ENCODE measurements around the gene TNFRSF1A. TPM values are rescaled to one million over a fixed set of nuclear protein-coding genes. Genes with fewer than 3 reads are reported as not detected.

The TNFRSF1A gene
- total RNA-seq, 1 experiment from 2014 or later, result 91.5 TPM

DNA sequence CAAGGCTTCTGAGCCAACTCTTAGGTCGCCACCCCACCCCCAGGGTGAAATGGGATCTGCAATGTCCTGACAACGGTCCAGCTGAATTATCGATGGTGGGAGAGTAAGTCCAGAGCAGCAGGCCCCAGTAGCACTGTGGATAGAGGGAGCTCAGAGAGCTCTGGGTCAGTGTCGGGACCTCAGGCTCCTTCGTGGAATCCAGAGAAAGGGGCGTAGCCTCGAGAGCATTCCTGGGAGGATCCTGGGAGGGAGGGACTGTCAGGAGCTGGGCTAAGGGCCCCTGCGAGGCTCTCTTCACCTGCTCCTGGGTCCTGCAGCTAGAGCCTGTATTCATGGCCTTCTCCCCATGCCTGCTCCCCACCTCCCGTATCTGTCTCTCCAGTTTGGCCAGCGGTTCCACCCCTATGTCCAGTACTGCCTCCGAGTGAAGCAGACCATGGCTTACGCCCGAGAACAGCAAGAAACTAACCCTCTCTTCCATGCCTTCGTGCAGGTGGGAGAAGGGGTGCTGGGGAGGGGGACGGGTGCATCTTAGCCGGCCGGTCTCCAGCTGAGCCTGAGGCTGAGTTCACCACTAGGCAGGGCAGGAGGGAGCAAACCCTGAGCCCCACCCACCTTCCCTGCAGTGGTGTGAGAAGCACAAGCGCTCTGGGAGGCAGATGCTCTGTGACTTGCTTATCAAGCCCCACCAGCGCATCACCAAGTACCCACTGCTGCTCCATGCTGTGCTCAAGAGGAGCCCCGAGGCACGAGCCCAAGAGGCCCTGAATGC is 24.8 kb downstream of the TNFRSF1A start:
- Histone ChIP-seq H3K36me3 (ENCODE audit: insufficient read depth, low read length, poor library complexity, severe bottlenecking) (no peaks in the 10 kb centered on the region), H3K4me1 (ENCODE audit: insufficient read depth, low read length, poor library complexity, severe bottlenecking) (no peaks in the 10 kb centered on the region), H3K27me3 (replicated peaks; ENCODE audit: insufficient read depth, low read depth, low read length, poor library complexity) (no peaks in the 10 kb centered on the region), H3K4me3 (ENCODE audit: low read depth, low read length, poor library complexity, severe bottlenecking) (no peak overlapping the region), H3K27ac (ENCODE audit: low read depth, low read length, poor library complexity, severe bottlenecking) (no peak overlapping the region), H3K9me3 (ENCODE audit: low read depth, low read length, poor library complexity, severe bottlenecking) (no peaks in the 10 kb centered on the region)
- CTCF ChIA-PET, result no interaction called here
- intact Hi-C loops (cut with micrococcal nuclease; ENCODE audit: unreplicated experiment), result no loop called here
- no peak for TF ChIP-seq EZH2 (IDR thresholded peaks at IDR 0.05; ENCODE audit: borderline replicate concordance, low read depth, low read length, poor library complexity, severe bottlenecking)
- TF ChIP-seq, protein P1, sequence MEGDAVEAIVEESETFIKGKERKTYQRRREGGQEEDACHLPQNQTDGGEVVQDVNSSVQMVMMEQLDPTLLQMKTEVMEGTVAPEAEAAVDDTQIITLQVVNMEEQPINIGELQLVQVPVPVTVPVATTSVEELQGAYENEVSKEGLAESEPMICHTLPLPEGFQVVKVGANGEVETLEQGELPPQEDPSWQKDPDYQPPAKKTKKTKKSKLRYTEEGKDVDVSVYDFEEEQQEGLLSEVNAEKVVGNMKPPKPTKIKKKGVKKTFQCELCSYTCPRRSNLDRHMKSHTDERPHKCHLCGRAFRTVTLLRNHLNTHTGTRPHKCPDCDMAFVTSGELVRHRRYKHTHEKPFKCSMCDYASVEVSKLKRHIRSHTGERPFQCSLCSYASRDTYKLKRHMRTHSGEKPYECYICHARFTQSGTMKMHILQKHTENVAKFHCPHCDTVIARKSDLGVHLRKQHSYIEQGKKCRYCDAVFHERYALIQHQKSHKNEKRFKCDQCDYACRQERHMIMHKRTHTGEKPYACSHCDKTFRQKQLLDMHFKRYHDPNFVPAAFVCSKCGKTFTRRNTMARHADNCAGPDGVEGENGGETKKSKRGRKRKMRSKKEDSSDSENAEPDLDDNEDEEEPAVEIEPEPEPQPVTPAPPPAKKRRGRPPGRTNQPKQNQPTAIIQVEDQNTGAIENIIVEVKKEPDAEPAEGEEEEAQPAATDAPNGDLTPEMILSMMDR (conservative IDR thresholded peaks at IDR 0.05; ENCODE audit: low read depth, low read length), result no peak
- no TSS peak for BruUV-seq (replicated peaks)
- no peak for DNase-seq (ENCODE audit: low spot score)
- POLR2A ChIA-PET (ENCODE audit: low non-redundant PET), result interaction anchor here (0.6 kb wide), 1 partner anchor 25 kb away, joined by 3 read pairs; the partner anchor contains the start of gene TNFRSF1A

DNA sequence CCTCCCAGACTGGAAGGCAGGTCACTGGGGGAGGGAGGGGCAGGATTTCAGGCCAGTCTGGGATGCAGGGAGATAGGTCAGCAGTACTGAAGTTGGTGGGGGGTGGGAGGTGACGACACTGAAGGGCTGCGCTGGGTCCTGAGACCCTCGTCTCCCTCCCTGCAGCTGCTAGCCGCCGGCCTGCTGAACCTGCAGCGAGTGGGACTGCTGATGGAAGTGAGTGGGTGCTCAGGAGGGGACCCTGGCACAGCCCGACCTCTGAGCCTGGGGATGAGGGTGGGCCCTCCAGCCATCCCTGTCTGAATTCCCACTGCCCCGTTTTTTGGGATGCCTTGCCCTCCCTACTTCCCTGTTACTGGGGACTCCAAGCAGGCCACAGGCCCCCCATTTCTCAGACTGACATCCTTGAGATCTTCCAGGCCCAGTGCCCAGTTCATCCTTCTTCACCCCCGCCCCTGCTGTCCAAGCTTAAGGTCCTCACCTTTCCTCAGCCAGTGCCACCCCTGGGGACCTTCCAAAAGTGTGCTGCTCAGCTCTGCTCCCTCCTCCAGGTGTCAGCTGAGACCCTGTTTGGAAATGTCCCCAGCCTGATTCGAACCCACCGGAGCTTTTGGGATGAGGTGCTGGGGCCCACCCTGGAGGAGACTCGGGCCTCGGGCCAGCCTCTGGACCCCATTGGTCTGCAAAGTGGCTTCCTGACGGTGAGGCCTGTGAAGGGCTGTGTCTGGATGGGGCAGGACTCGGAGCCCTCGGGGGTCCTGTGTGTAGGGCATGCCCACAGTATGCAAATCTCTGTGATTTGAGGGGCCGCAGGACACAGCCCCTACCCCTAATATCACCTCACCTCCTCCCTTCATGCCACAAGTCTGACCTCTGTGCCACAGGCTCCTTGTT is 25.9 kb downstream of the TNFRSF1A start:
- H3K27ac ChIP-seq (ENCODE audit: low read depth, low read length, poor library complexity, severe bottlenecking), result no peak overlapping the region
- POLR2A ChIA-PET (ENCODE audit: low non-redundant PET), result interaction anchor here (0.6 kb wide), 1 partner anchor 26 kb away, joined by 3 read pairs; the partner anchor contains the start of gene TNFRSF1A
- CTCF ChIA-PET, result no interaction called here
- BruUV-seq (replicated peaks), result no TSS peak
- H3K4me1 ChIP-seq (ENCODE audit: insufficient read depth, low read length, poor library complexity, severe bottlenecking), result no peaks in the 10 kb centered on the region
- no peaks in the 10 kb centered on the region for H3K9me3 ChIP-seq (ENCODE audit: low read depth, low read length, poor library complexity, severe bottlenecking)
- no peak for TF ChIP-seq EZH2 (IDR thresholded peaks at IDR 0.05; ENCODE audit: borderline replicate concordance, low read depth, low read length, poor library complexity, severe bottlenecking)
- TF ChIP-seq, protein P1 (conservative IDR thresholded peaks at IDR 0.05; ENCODE audit: low read depth, low read length), result no peak
- H3K4me3 ChIP-seq (ENCODE audit: low read depth, low read length, poor library complexity, severe bottlenecking), result no peak overlapping the region
- intact Hi-C loops (cut with micrococcal nuclease; ENCODE audit: unreplicated experiment), result no loop called here
- H3K36me3 ChIP-seq (ENCODE audit: insufficient read depth, low read length, poor library complexity, severe bottlenecking), result no peaks in the 10 kb centered on the region
- DNase-seq (ENCODE audit: low spot score), result no peak
- H3K27me3 ChIP-seq (replicated peaks; ENCODE audit: insufficient read depth, low read depth, low read length, poor library complexity), result no peaks in the 10 kb centered on the region

DNA sequence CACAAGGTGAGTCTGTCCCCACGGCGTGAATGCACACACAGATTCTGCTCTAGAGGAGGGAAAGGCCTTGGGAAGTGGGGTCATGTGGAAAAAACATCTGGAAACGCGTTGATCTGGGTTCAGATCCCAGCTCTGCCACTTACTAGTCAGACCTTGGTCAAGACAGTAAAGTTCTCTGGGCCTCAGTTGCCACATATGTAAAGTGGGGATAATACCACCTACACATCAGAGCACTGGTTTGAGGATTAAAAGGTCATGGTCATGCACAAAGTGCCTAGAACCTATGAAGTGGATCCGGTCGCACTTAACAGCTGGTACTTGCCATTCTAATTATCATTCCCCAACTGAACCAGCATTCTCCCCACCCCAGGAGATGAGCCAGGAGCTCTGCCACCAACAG is 26.7 kb downstream of the TNFRSF1A start:
- Histone ChIP-seq H3K27ac (ENCODE audit: low read depth, low read length, poor library complexity, severe bottlenecking) (no peak overlapping the region), H3K9me3 (ENCODE audit: low read depth, low read length, poor library complexity, severe bottlenecking) (no peaks in the 10 kb centered on the region), H3K27me3 (replicated peaks; ENCODE audit: insufficient read depth, low read depth, low read length, poor library complexity) (no peaks in the 10 kb centered on the region), H3K4me3 (ENCODE audit: low read depth, low read length, poor library complexity, severe bottlenecking) (no peak overlapping the region), H3K36me3 (ENCODE audit: insufficient read depth, low read length, poor library complexity, severe bottlenecking) (no peaks in the 10 kb centered on the region), H3K4me1 (ENCODE audit: insufficient read depth, low read length, poor library complexity, severe bottlenecking) (no peaks in the 10 kb centered on the region)
- intact Hi-C loops (cut with micrococcal nuclease; ENCODE audit: unreplicated experiment), result no loop called here
- no TSS peak for BruUV-seq (replicated peaks)
- ChIA-PET POLR2A (ENCODE audit: low non-redundant PET) (no interaction called here), CTCF (no interaction called here)
- no peak for TF ChIP-seq EZH2 (IDR thresholded peaks at IDR 0.05; ENCODE audit: borderline replicate concordance, low read depth, low read length, poor library complexity, severe bottlenecking)
- TF ChIP-seq, protein P1 (conservative IDR thresholded peaks at IDR 0.05; ENCODE audit: low read depth, low read length), result no peak
- no peak for DNase-seq (ENCODE audit: low spot score)
